Non-pigmented ciliary epithelial cell (primary cell): ENCODE measurements around the gene ACAD8.
"Not testable (repeated sequence)": the region's sequence is repeated elsewhere in the genome, so short reads cannot be mapped to it uniquely, and the experiment has no call there.

Source experiments
- DNase-seq: peaks from one replicate; pipeline ENCODE4 v3.0.0-alpha.2; 2010; ENCODE audit warnings: low read depth

Gene ACAD8

GRCh38 chr11:134267461-134267860 lies 14.1 kb downstream of the ACAD8 start:
- DNase-seq, result no peak

GRCh38 chr11:134267966-134268365 lies 14.6 kb downstream of the ACAD8 start:
- no peak for DNase-seq

GRCh38 chr11:134270250-134270714 lies 16.9 kb downstream of the ACAD8 start:
- DNase-seq, result no peak

DNA sequence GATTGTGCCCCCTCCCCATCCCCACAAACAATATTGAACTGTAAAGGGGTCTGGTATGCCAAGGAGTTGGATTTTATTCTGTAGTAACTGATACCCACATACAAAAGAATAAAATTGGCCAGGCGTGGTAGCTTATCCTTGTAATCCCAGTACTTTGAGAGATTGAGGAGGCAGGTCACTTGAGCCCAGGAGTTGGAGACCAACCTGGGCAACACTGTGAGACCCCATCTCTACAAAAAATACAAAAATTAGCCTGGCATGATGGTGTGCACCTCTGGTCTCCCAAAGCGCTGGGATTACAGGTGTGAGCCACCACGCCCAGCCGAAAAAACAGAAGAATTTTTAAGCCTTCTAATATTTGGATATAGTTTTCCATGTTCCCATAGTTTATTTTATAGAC lies 18.6 kb downstream of the ACAD8 start:
- no peak for DNase-seq

GRCh38 chr11:134272381-134273316 lies 19.3 kb downstream of the ACAD8 start:
- no peak for DNase-seq

DNA sequence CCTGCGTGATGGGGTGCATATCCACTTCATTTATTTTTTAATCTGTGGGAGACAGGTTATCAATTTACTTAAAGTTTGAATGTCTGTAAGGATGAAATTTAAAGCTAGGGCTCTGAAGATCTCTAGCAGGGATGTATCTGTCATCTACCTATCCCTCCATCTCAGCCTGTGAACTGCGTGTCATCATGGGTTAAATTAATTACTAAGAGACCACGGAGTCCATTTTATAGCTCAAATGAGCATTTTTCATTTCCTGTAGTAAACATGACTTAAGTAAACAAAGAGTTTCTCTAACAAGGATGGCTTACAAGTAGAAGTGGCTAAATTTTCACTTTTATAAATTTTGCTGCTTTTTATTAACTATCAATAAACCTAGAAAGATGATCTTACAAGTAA lies 19.9 kb downstream of the ACAD8 start:
- no peak for DNase-seq

- DNase-seq, result no peak
Measured at GRCh38 chr11:134275188-134275533, 21.8 kb downstream of the ACAD8 start.

DNA sequence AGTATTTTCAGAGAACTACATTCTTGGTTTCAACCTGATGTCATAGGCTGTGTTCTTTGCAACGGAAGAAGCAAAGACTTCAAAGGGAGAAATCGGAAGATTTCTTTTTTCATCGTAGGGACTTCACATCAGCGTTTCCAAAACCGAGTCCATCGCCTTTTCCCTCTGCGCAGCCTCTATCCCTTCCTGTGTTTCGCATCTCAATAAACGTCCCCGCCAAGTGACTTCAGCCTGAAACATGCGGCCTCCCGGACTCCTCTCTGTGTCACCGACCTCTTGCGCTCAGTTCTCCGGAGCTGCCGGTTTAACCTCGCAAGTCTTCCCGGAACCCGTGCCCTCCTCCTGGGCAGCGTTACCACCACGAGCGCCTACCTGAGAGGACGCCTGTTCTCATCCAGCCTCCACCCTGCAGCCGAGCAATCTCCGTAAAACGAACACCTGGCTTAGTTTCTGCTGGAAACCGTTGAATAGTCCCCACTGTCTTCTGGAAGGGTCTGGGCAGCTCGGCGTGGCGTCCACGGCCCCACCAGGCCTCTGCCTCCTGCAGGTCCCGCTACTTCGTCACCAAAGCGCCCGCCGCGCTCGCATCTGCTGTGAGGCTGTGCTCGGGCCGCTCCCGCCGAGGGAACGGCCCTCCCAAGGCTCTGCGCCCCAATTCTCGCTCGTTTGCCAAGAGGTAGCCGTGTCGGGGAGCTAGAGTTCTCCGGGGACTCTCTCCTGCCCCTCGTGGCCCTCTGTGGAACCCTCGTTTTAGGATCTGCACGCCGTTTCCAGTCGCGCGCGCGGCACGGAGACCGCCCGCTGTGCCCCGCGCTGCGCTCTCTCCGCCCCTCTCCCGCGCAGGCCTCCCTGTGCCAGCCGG lies 22.4 kb downstream of the ACAD8 start, which contains the start of gene GLB1L3:
Gene GLB1L3 (plus strand): TSS at position 846 of the 862 bp plus-strand sequence. CDS start 362 bp downstream, outside the sequence.
- no peak for DNase-seq

DNA sequence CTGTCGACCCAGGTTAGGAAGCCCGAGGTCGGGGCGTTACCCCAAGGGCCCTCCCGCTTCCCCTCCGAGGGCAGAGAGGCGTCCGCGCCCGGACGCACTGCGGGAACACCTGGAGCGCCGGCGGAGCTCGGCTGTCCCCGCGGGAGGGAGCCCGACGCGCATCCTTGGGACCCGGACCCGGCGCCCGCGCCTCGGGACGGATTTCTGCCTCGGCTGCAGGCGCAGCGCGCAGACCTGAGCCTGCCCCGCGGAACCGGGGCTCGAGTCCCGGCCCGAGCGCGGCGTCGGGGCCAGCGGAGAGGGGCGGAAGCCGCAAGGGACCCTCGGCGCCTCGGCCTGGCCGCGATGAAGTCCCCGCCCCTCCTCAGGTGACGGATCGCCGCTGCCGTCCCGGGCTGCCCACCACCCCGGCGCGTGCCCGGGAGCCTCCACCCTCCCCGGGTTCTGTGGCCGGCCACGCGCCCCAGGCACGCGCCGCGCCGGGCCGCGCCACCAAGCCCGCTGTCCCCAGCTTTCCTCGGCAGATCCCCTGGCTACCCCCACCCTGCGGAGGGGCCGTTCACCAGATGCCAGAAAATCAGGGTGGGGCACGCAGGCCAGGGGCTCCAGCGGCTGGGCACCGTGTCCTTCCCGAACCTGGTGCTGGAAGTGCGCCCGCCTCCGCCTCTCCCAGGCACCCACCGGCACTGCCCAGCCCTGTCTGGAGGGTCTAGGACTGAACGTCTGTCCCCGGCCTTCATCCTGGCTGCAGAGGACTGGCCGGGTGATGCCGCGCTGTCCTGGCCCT lies 23.2 kb downstream of the ACAD8 start:
- no peak for DNase-seq

DNA sequence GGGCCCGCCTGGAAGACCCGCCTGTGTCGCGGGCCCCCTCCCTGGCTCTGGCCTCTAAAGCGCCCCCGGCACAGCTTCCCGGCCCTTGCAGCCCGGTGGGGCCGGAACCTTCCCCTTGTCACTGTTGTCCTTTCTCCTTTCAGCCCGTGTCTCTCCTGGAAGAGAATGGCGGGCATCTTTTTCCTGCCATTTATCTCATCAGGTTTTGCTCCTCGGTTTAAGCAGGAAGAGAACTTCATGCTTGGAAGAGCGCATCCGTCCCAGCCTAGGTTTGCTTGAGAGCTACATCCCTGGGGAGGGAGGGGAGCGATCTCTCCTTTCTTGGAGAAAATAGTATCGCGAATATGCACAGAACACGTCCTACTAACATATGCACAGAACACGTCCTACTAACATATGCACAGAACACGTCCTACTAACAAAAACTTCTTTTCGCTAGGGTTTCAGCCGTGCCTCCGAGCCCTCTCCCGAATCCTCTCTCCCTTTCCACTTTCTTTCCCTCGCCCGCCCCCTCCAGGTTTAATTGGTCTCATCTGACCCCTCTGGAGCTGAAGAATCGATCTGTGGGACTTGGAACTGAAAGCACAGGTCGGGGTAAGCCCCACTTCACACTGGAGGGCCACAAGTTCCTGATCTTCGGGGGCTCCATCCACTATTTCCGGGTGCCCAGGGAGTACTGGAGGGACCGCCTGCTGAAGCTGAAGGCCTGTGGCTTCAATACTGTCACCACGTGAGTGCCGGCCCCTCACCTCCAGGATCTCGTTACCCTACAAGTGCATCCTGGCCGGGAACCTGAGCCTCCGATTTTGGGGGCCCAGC lies 24.0 kb downstream of the ACAD8 start:
- no peak for DNase-seq

GRCh38 chr11:134278356-134278755 lies 25.0 kb downstream of the ACAD8 start:
- DNase-seq, result no peak

DNA sequence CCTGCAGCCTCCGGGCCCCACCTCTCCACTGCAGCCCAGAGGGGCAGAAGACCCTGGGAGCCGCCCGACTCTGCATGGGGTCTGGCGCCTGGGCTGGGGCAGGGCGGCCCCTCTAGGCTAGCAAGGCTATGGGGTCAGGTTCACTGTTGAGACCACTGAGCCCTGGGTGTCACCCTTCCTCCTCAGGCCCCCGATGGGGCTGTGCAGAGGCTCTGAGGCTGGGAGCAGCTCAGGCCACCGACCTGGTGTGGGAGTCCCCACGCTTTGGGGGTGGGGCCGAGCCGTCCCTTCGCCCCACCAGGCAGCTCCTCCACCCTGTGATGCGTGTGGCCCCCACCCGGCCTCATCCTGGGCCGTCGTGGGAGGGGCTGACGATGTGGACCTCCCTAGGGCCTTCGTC lies 28.3 kb downstream of the ACAD8 start:
- not testable (repeated sequence) for DNase-seq

- no peak for DNase-seq
Measured at GRCh38 chr11:134282121-134283045, 29.0 kb downstream of the ACAD8 start.

GRCh38 chr11:134283461-134284230 lies 30.3 kb downstream of the ACAD8 start:
- no peak for DNase-seq

GRCh38 chr11:134284349-134284748 lies 31.0 kb downstream of the ACAD8 start:
- DNase-seq, result not testable (repeated sequence)

DNA sequence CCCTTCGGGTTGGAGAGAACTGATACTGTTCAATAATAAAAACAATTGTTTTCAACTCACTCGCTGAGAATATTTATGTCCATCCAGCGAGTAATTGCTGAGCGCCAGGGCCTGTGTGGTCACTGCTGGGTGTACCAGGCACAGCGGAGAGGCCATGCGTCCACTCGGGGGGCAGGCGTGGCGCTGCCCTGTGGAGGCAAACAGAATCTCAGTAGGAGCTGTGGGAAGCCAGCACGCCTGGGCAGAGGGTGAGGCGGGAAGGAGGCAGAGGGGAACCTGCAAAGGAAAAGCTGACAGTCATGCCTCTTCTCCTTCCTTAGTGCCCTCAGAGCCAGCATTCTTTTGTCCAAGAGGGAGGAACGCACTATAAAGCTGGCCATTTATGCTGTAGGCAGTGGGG lies 34.2 kb downstream of the ACAD8 start:
- no peak for DNase-seq

DNA sequence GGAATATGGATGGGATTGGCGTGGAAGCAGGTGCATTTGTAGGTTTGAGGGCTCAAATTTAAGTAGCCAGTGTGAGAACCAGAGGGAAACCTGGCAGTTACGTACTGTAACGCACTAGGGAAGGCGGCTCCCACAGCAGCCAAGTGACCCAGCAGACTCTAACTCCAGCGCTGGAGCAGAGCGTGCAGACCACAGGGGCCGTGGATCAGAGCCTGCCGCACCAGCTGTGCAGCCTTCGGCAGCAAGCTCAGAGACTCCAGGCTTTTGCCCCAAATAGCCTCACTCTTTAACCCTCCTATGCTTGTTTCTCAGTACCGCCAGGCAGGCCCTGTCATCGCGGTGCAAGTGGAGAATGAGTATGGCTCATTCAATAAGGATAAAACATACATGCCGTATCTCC lies 35.1 kb downstream of the ACAD8 start:
- DNase-seq, result no peak

DNA sequence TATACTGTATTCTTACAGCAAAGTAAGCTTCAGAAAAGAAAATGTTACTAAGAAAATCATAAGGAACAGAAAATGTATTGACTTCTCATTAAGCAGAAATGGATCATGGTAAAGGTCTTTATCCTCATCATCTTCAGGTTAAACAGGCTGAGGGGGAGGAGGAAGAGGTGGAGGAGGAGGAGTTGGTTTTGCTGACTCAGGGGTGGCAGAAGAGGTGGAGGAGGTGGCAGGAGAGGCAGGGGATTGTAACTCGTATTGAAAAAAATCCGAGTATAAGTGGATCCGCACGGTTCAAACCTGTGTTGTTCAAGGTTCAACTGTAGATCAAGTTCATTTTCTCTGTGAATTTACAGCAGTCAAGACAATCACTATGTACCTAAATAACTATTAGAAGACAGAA lies 35.8 kb downstream of the ACAD8 start:
- DNase-seq, result no peak

DNA sequence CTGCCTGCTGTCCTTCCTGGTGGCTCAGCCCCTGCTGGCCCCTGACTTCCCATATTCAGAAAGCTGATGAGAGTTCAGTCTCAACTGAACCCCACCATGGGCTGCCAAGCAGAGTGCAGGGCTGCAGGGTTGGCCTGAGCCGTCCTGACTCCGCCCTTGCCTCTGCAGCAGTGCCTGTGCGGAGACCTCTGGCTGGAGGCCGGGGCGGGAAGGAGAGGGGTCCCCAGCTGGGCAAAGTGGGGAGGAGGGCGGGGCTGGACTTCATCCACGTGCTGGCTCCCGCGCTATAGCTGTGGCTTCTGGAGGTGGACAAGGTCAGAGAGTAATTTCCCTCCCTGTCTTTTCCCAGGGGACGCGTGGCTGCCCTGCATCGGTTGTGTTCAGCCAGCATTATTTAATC lies 36.4 kb downstream of the ACAD8 start:
- DNase-seq, result no peak
